ENCODE measurements around the gene ATP1A3. TPM values are rescaled to one million over a fixed set of nuclear protein-coding genes. Genes with fewer than 3 reads are reported as not detected.

Gene ATP1A3
- total RNA-seq, 3 donors from 2014 or later: not detected

DNA sequence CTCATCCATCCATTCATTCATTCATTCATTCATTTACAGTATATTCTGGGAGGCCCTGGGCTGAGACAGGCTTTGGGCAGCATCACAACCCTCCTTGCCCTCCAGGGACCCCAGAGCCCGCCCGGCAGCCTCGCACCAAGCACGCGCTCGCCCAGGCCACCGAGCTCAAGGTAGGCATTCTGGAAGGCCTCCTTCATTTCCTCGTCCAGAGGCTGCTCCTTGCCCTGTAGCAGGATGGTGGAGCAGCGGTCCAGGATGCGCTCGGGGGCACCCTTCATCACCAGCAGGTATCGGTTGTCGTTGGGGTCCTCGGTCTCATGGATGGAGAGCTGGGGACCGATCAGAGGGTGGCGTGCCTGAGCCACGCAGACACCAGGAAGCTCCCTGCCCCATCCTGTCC, 15.6 kb downstream of the ATP1A3 start:
- Histone ChIP-seq H3K9me3 (no peaks in the 10 kb centered on the region), H3K36me3 (no peaks in the 10 kb centered on the region), H3K4me1 (no peaks in the 10 kb centered on the region), H3K27me3 (no peaks in the 10 kb centered on the region), H3K27ac (no peak overlapping the region), H3K4me3 (no peak overlapping the region)
- intact Hi-C loops (cut with DNase I; ENCODE audit: low total_unique reads): no loop called here
- no peak for DNase-seq (ENCODE audit: low spot score in 2 of 2)
- TF ChIP-seq, protein P1, sequence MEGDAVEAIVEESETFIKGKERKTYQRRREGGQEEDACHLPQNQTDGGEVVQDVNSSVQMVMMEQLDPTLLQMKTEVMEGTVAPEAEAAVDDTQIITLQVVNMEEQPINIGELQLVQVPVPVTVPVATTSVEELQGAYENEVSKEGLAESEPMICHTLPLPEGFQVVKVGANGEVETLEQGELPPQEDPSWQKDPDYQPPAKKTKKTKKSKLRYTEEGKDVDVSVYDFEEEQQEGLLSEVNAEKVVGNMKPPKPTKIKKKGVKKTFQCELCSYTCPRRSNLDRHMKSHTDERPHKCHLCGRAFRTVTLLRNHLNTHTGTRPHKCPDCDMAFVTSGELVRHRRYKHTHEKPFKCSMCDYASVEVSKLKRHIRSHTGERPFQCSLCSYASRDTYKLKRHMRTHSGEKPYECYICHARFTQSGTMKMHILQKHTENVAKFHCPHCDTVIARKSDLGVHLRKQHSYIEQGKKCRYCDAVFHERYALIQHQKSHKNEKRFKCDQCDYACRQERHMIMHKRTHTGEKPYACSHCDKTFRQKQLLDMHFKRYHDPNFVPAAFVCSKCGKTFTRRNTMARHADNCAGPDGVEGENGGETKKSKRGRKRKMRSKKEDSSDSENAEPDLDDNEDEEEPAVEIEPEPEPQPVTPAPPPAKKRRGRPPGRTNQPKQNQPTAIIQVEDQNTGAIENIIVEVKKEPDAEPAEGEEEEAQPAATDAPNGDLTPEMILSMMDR (IDR thresholded peaks at IDR 0.05): no peak
- TF ChIP-seq POLR2AphosphoS5 (IDR thresholded peaks at IDR 0.05): no peak
- no peak for TF ChIP-seq POLR2A (IDR thresholded peaks at IDR 0.05)

DNA sequence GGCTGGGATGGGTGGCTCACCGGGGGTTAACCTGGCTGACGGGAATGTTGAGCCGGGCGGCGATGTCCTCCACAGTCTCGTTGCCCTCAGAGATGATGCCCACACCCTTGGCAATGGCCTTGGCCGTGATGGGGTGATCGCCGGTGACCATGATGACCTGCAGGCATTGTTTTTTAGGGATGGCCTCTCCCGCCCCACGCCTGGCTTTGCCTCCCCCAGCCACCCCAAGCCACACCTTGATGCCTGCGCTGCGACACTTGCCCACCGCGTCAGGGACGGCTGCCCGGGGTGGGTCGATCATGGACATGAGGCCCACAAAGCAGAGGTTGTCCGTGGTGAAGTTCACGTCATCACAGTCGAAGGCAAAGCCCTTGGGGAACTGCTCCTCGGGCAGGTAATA, 16.1 kb downstream of the ATP1A3 start:
- H3K27ac ChIP-seq: no peak overlapping the region
- DNase-seq (ENCODE audit: low spot score in 2 of 2): no peak
- H3K4me3 ChIP-seq: no peak overlapping the region
- no peaks in the 10 kb centered on the region for H3K9me3 ChIP-seq
- no peaks in the 10 kb centered on the region for H3K36me3 ChIP-seq
- no peaks in the 10 kb centered on the region for H3K4me1 ChIP-seq
- TF ChIP-seq POLR2AphosphoS5 (IDR thresholded peaks at IDR 0.05) (no peak), POLR2A (IDR thresholded peaks at IDR 0.05) (no peak)
- TF ChIP-seq, protein P1 (IDR thresholded peaks at IDR 0.05): no peak
- intact Hi-C loops (cut with DNase I; ENCODE audit: low total_unique reads): no loop called here
- no peaks in the 10 kb centered on the region for H3K27me3 ChIP-seq

DNA sequence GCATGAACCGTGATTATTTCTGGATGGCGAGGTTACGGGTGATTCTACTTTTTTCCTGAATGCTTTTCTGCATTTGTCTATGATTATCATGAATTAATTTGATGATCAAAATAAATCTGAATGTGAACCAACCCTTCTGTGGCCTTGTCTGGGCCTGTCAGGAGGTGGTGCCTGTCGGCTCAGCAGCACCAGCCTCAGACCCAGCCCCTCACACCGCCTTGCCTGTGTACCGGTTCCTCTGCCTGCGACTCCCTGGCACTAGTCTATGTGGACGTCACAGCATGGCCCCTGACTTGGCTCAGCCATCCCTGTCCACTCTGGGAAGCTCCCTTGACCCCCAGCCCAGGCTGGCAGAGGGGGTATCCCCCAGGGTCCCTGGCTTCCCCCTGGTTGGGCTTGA, 19.4 kb downstream of the ATP1A3 start:
- intact Hi-C loops (cut with DNase I; ENCODE audit: low total_unique reads): no loop called here
- no peaks in the 10 kb centered on the region for H3K4me1 ChIP-seq
- no peaks in the 10 kb centered on the region for H3K9me3 ChIP-seq
- H3K27me3 ChIP-seq: peaks cover 0 to 3% of the 10 kb centered on the region in 2 donors
- H3K36me3 ChIP-seq: no peaks in the 10 kb centered on the region
- no peak overlapping the region for H3K4me3 ChIP-seq
- DNase-seq (ENCODE audit: low spot score in 2 of 2): no peak
- TF ChIP-seq, protein P1 (IDR thresholded peaks at IDR 0.05): no peak
- TF ChIP-seq POLR2AphosphoS5 (IDR thresholded peaks at IDR 0.05) (no peak), POLR2A (IDR thresholded peaks at IDR 0.05) (no peak)
- no peak overlapping the region for H3K27ac ChIP-seq

DNA sequence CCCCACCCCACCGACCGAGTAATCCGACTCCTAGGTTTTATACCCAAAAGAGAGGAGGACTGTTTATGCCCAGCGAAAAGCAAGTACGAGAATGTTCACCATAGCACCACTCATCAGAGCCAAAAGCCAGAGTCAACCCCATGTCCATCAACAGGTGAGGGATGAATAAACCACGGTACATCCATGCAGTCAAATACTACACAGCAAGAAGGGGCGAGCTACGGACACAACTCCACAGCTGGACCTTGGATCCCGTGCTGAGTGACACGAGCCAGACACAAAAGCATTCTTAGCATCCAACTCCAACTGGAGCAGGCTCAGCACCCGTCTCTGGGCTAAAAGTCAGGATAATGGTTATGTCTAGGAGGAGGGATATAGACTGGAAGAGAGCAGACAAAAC, 22.7 kb downstream of the ATP1A3 start:
- Histone ChIP-seq H3K4me3 (no peak overlapping the region), H3K36me3 (no peaks in the 10 kb centered on the region), H3K4me1 (no peaks in the 10 kb centered on the region), H3K27ac (no peak overlapping the region), H3K27me3 (peaks cover 0 to 11% of the 10 kb centered on the region in 2 donors), H3K9me3 (no peaks in the 10 kb centered on the region)
- TF ChIP-seq, protein P1 (IDR thresholded peaks at IDR 0.05): no peak
- TF ChIP-seq POLR2AphosphoS5 (IDR thresholded peaks at IDR 0.05) (no peak), POLR2A (IDR thresholded peaks at IDR 0.05) (no peak)
- intact Hi-C loops (cut with DNase I; ENCODE audit: low total_unique reads): no loop called here
- no peak for DNase-seq (ENCODE audit: low spot score in 2 of 2)

DNA sequence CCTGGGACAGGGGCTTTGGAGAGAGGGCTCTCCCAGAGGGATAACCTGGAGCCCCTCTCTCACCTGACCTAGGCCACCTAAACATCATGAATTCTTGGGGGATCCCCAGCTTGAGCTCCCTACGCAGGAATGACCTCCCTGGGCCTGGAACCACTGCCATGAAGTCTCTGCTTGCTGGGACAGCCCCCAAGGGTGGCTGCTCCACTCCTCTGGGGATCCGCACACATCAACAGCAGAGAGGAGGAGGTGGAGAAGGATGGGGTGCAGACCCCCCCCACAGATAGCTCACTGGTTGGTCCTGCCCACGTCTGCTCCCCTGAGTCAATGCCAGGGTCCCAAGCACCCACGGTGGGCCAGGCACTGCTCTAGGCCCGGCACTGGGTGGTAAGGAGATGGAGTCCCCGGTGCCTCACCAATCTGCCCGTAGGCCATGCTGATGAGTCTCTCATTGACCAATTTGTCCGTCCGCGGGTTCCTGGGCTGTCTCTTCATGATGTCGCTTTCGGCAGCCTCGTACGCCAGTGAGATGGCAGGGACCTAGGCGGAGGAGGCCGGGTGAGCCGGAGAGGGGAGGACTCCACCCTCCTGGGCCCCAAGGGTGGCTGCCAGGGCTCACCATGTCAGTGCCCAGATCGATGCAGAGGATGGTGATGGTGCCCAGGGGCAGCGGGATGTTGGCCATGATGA, 24.1 kb downstream of the ATP1A3 start:
- Histone ChIP-seq H3K27ac (no peak overlapping the region), H3K4me3 (no peak overlapping the region), H3K4me1 (no peaks in the 10 kb centered on the region), H3K36me3 (no peaks in the 10 kb centered on the region), H3K27me3 (peaks cover 0 to 16% of the 10 kb centered on the region in 2 donors), H3K9me3 (no peaks in the 10 kb centered on the region)
- no peak for DNase-seq (ENCODE audit: low spot score in 2 of 2)
- intact Hi-C loops (cut with DNase I; ENCODE audit: low total_unique reads): no loop called here
- TF ChIP-seq POLR2AphosphoS5 (IDR thresholded peaks at IDR 0.05): no peak
- no peak for TF ChIP-seq POLR2A (IDR thresholded peaks at IDR 0.05)
- TF ChIP-seq, protein P1 (IDR thresholded peaks at IDR 0.05): no peak
